ENCODE results near the gene ARG2. TPM values are rescaled to one million over a fixed set of nuclear protein-coding genes. Genes with fewer than 3 reads are reported as not detected.

The ARG2 gene
- polyA plus RNA-seq, 12 donors: 0.98 to 4.1 (median 2.4) TPM; not detected in 2

- DNase-seq: no peak
Observed at GRCh38 chr14:67679006-67679405, 59.3 kb downstream of the ARG2 start.

- no peak for DNase-seq
Observed at GRCh38 chr14:67680121-67680602, 60.4 kb downstream of the ARG2 start.

- no peak for DNase-seq
Observed at GRCh38 chr14:67680941-67681340, 61.2 kb downstream of the ARG2 start.

- DNase-seq: no peak
Observed at GRCh38 chr14:67683842-67684241, 64.1 kb downstream of the ARG2 start.

GRCh38 chr14:67690011-67690410 lies 70.3 kb downstream of the ARG2 start:
- DNase-seq: no peak

- peak; percentile 79 for DNase-seq
Observed at GRCh38 chr14:67694791-67695393, 75.2 kb downstream of the ARG2 start.

GRCh38 chr14:67695394-67695949 lies 75.8 kb downstream of the ARG2 start, which contains the start of gene RDH11:
Gene RDH11 (minus strand): TSS chr14:67695764. CDS start chr14:67695703, 61 bp downstream.
- DNase-seq: peak; percentile 90

- no peak for DNase-seq
Observed at GRCh38 chr14:67697006-67697405, 77.3 kb downstream of the ARG2 start.

GRCh38 chr14:67698179-67698578 lies 78.5 kb downstream of the ARG2 start:
- DNase-seq: no peak

Other genes with a start within 250 kb of the ARG2 start
- 1 to 10 TPM in 5 of 12 donors, under 1 TPM in 4, not detected in 3; 0.36 to 8.2 (median 1.1) TPM for gene PLEK2, start 207.8 kb upstream of the ARG2 start, polyA plus RNA-seq (ENCODE audit: insufficient read length in 12 of 12)
- under 1 TPM in 10 of 12 donors, not detected in 2; 0.19 to 0.94 (median 0.35) TPM for gene TMEM229B, start 131.2 kb upstream of the ARG2 start, polyA plus RNA-seq (ENCODE audit: insufficient read length in 12 of 12)
- gene PLEKHH1, start 86.6 kb upstream of the ARG2 start, polyA plus RNA-seq (ENCODE audit: insufficient read length in 12 of 12): 10 to 100 TPM in 2 of 12 donors, 1 to 10 TPM in 8, under 1 TPM in 1, not detected in 1; 1.00 to 13.1 (median 1.7) TPM
- 10 to 100 TPM in 10 of 12 donors, not detected in 2; 12.6 to 18.2 (median 15.7) TPM for gene PIGH, start 19.7 kb upstream of the ARG2 start, polyA plus RNA-seq (ENCODE audit: insufficient read length in 12 of 12)
- gene VTI1B, start 54.7 kb downstream of the ARG2 start, polyA plus RNA-seq (ENCODE audit: insufficient read length in 12 of 12): 10 to 100 TPM in 11 of 12 donors, not detected in 1; 75.5 to 95.5 (median 83.9) TPM
- gene RDH11, start 75.8 kb downstream of the ARG2 start, polyA plus RNA-seq (ENCODE audit: insufficient read length in 12 of 12): 100 to 1,000 TPM in 1 of 12 donors, 10 to 100 TPM in 11; 38.3 to 391 (median 49.7) TPM
- 1 to 10 TPM in 3 of 12 donors, under 1 TPM in 7, not detected in 2; 0.32 to 1.5 (median 0.79) TPM for gene RDH12, start 82.0 kb downstream of the ARG2 start, polyA plus RNA-seq (ENCODE audit: insufficient read length in 12 of 12)
- 10 to 100 TPM in 10 of 12 donors, 1 to 10 TPM in 1, not detected in 1; 7.2 to 22.9 (median 13.6) TPM for gene ZFYVE26, start 196.7 kb downstream of the ARG2 start, polyA plus RNA-seq (ENCODE audit: insufficient read length in 12 of 12)
- 10 to 100 TPM in 4 of 12 donors, 1 to 10 TPM in 6, not detected in 2; 6.3 to 13.1 (median 9.7) TPM for gene RAD51B, start 199.9 kb downstream of the ARG2 start, polyA plus RNA-seq (ENCODE audit: insufficient read length in 12 of 12)